ENCODE measurements around the gene CACNA2D4.

GRCh38 chr12:1803736-1804135, 114.7 kb downstream of the CACNA2D4 start:
- TF ChIP-seq CTCF (IDR thresholded peaks at IDR 0.05; ENCODE audit: extremely low read depth in 1 of 2, insufficient read depth in 1 of 2, low read depth in 1 of 2, low read length in 2 of 2): no peak
- TF ChIP-seq POLR2A (IDR thresholded peaks at IDR 0.05; ENCODE audit: low read depth, low read length): no peak
- TF ChIP-seq POLR2AphosphoS5 (IDR thresholded peaks at IDR 0.05; ENCODE audit: insufficient read depth, low read depth, low read length): no peak
- TF ChIP-seq JUN (IDR thresholded peaks at IDR 0.05; ENCODE audit: borderline replicate concordance, insufficient read depth, insufficient read length, low read depth): no peak
- no peak for TF ChIP-seq FOS (IDR thresholded peaks at IDR 0.05; ENCODE audit: borderline replicate concordance, insufficient read depth, low read length)
- TF ChIP-seq, protein P1, sequence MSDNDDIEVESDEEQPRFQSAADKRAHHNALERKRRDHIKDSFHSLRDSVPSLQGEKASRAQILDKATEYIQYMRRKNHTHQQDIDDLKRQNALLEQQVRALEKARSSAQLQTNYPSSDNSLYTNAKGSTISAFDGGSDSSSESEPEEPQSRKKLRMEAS (IDR thresholded peaks at IDR 0.05; ENCODE audit: insufficient read depth, insufficient read length): no peak
- TF ChIP-seq MYC (IDR thresholded peaks at IDR 0.05; ENCODE audit: low read depth, low read length): no peak
- TF ChIP-seq EZH2 (IDR thresholded peaks at IDR 0.05; ENCODE audit: borderline replicate concordance, low read depth, low read length, severe bottlenecking): no peak
- no peak for TF ChIP-seq GATA2 (IDR thresholded peaks at IDR 0.05; ENCODE audit: insufficient read depth, insufficient read length, low read depth, low read length)

Measured in endothelial cell of umbilical vein (primary cell).